AG10803 (cell line): ENCODE data around the gene FHL2.

Experiments
- DNase-seq: peaks from one replicate; pipeline ENCODE4 v3.0.0; 2010; ENCODE audit warnings: low read depth
- H3K4me3 ChIP-seq: 2 replicates; pipeline ENCODE4 v1.5.1; 2011; ENCODE audit warnings: mild to moderate bottlenecking, low read length, control low read depth
- TF ChIP-seq, protein P1 (sequence below): conservative IDR thresholded peaks from 2 replicates; pipeline ENCODE4 v1.5.1; 2011; ENCODE audit warnings: mild to moderate bottlenecking, low read length, control low read depth, inconsistent platforms

FHL2 gene

DNA sequence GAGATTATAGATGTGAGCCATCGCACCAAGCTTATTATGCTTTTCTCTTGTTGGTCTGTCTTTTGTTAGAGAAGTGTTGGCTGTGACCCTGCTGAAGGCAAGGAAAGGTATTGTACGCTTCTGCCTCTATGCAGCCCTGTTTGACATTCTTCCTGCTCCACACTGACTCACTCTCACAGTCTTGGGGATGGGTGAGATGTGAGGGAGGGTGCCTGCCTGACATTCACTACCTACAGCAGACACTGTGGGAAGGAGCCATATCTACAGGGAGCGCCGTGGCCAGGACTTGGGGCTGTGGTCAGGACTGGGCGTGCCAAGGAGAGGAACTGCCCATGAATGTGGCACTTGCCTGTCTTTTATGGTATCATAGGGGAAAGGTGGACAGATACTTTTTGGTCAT is 43.9 kb upstream of the FHL2 start:
- no peak for DNase-seq
- no peak overlapping the region for H3K4me3 ChIP-seq
- TF ChIP-seq, protein P1, sequence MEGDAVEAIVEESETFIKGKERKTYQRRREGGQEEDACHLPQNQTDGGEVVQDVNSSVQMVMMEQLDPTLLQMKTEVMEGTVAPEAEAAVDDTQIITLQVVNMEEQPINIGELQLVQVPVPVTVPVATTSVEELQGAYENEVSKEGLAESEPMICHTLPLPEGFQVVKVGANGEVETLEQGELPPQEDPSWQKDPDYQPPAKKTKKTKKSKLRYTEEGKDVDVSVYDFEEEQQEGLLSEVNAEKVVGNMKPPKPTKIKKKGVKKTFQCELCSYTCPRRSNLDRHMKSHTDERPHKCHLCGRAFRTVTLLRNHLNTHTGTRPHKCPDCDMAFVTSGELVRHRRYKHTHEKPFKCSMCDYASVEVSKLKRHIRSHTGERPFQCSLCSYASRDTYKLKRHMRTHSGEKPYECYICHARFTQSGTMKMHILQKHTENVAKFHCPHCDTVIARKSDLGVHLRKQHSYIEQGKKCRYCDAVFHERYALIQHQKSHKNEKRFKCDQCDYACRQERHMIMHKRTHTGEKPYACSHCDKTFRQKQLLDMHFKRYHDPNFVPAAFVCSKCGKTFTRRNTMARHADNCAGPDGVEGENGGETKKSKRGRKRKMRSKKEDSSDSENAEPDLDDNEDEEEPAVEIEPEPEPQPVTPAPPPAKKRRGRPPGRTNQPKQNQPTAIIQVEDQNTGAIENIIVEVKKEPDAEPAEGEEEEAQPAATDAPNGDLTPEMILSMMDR, result no peak

DNA sequence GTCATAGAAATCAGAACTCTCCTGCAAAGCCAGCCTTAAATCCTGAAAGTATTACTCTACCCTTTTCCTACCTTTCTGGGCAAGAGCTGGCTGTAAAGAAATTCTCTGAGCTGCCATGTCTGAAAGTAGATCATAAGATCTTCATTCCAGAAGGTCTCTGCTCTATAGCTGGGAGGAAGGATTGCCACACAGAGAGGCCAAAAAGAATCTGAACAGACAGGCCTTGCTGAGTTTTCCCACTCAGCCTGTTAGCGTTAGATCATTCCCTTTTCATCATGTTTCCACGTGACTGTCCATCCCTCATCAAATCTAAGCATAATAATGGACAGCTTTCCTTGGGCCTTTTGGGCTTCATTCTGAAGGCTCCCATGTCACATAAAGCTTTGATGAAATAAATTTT is 43.2 kb upstream of the FHL2 start:
- no peak for DNase-seq
- no peak overlapping the region for H3K4me3 ChIP-seq
- TF ChIP-seq, protein P1, result no peak

DNA sequence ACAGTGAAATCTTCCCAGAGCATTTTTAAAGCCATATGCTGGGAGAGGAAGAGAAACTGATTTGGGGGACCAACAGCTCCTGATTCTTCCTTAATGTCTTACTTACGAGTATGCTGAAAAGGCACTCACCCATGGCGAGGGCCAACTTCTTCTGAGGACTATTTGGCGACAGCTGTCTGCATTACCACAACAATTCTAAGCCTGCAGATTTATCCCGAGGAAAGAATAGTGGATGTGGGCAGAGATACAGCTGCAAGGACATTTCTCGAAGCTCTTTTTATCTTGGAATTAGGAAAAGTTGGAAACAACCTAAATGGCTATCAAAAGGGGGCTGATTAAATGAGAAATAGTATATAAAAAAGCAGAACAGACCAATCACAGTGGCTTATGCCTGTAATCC is 40.3 kb upstream of the FHL2 start:
- TF ChIP-seq, protein P1, result no peak
- DNase-seq, result peak; percentile 25
- no peak overlapping the region for H3K4me3 ChIP-seq

DNA sequence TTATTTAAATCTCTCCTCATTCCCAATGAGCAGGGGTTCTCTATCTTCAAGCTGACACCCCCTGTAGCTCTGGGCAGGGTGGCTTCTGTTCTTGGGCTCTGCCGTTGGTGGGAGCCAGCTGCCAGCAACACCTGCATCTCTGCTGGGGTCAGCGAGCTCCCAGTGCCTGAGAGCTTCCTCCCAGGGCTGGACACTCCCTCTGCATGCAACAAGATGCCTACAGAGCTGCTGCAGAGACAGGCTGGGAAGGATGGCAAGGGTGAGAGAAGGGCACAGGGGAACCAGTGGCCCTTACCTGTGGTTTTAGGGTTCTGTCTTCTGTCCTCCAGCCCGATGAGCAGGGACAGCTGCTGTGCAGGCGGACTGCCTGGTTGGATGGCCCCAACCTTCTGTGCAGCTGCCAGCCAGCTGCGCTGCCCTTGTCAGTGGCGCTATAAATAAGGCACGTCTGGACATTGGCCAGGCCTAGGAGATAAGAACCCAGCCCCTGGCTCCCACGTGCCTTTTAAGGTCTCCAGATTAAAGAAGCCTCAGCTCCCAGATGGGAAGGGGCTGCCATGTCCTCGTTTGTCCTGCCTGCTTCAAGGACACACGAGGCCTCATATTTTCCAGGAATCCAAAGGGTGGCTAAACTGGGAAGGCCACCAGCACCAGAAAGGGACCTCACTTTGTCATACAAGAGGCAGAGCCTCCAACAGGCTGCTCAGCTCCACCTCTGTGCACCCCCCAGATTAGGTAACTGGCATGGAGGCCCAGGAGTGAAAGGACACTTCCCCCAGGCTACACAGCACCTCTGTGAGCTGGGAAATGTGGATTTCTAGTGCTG is 39.5 kb upstream of the FHL2 start:
- TF ChIP-seq, protein P1, result no peak
- H3K4me3 ChIP-seq, result no peak overlapping the region
- no peak for DNase-seq

DNA sequence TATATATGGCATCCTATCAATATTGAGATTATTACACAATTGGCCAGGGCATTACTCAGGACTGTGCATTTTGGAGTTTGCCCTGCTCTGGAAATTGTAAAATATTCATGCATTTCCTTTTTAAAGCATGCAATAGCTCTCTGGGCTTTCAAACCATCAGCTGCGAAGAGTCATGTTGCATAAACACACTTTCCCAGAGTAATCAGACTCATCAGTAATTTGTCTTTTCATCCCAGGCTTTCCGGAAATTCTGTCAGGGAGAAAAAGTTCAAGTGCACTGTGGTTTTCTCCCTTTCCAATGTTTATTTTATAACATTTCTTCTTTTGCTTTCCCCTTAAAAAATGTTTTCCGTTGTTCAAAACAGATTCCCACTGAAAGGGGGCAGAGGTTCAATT is 38.9 kb upstream of the FHL2 start:
- peak; percentile 65 for DNase-seq
- TF ChIP-seq, protein P1, result no peak
- no peak overlapping the region for H3K4me3 ChIP-seq

DNA sequence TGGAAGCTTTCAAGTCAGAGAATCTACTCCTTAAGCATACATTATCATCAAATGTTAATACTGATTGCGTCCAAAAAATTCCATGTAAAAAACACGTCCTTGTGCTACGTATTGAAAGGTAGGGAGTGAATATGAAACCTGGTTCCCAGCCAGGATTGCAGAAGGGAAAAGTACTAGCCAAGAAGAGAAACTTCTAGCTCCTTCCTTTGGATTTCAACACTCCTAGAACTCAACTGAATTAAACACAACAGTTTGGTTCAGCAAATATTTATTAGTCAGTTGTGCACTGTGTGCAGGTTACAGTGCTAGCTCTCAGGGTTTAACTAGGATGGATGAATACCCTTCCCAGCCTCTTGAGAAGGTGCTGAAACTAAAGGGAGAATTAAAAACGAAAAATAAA is 33.9 kb upstream of the FHL2 start:
- TF ChIP-seq, protein P1, result no peak
- no peak overlapping the region for H3K4me3 ChIP-seq
- peak; percentile 39 for DNase-seq

DNA sequence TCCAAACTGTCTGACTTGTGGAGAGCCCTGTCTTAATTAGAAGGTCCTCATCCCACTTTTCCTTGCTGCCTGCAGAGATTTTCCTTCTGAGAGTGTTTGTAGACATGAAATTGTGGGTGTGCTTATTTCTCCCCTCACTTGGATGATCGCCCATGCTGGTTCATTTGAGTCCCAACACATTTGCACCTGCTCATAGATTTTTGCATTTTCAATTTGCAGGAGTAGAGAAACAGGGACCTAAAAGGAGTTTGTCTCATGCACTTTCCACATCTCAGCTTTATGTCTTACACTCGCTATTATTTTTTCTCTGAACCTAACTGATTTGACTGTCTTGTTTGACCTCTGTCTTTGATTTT is 33.2 kb upstream of the FHL2 start:
- H3K4me3 ChIP-seq, result no peak overlapping the region
- TF ChIP-seq, protein P1, result no peak
- no peak for DNase-seq
